T-helper 1 cell treated with Interleukin-12 subunit alpha and Interleukin-12 subunit beta and Interleukin-4 antibody, amounts not matched to agents 30 μg/mL and 1 μg/mL, for 36 hours (primary cell): ENCODE measurements around the gene PRXL2B.

Experiments used
- H3K27ac Mint-ChIP-seq: one replicate; pipeline ENCODE4 v1.8.0; 2021; ENCODE audit warnings: mild to moderate bottlenecking, mixed read lengths
- H3K27me3 Mint-ChIP-seq: one replicate; pipeline ENCODE4 v1.8.0; 2021; ENCODE audit warnings: low read depth, mixed read lengths
- H3K36me3 Mint-ChIP-seq: one replicate; pipeline ENCODE4 v1.8.0; 2021; ENCODE audit warnings: low read depth, mixed read lengths
- H3K4me1 Mint-ChIP-seq: one replicate; pipeline ENCODE4 v1.8.0; 2021; ENCODE audit warnings: low read depth, mixed read lengths
- H3K4me3 Mint-ChIP-seq: one replicate; pipeline ENCODE4 v1.8.0; 2021; ENCODE audit warnings: mild to moderate bottlenecking, moderate library complexity, mixed read lengths
- H3K9me3 Mint-ChIP-seq: one replicate; pipeline ENCODE4 v1.8.0; 2021; ENCODE audit warnings: mixed read lengths

The PRXL2B gene

DNA sequence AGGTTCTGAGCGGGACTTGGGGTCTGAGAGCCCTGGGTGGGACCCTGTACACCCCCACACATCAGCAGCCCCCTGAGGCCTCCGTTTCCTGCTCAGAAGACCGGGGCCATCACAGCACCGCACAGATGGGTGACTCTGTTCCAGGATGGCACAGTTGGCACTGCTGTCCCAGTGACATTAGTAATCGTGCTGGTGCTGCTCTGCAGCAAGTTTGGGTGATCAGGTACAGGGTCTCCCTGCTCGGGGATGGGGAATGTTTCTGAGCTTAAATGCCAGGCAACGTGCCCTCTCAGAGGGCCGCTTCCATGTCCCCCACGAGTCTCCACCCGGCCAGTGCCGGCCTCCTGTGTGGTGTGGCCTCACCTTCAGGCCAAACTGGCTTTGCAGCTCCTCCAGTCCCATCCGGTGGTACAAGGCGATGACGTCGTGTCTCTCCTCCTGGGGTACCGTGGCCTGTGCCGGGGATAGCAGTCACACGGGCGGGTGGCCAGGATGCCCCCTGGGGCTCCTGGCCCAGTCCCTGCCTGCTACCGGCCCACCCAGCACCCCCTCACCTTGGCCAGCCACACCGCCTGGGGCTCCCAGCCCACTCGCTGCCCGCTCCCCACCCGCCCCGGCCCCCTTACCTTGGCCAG is 17.1 kb downstream of the PRXL2B start:
- Mint-ChIP-seq H3K27me3 (peaks cover 2% of the 10 kb centered on the region), H3K4me1 (no peaks in the 10 kb centered on the region), H3K27ac (no peak overlapping the region), H3K9me3 (no peaks in the 10 kb centered on the region), H3K36me3 (no peaks in the 10 kb centered on the region), H3K4me3 (no peak overlapping the region)

GRCh38 chr1:2604156-2604843 is 17.7 kb downstream of the PRXL2B start:
- H3K9me3 Mint-ChIP-seq = no peaks in the 10 kb centered on the region
- H3K27ac Mint-ChIP-seq = no peak overlapping the region
- no peak overlapping the region for H3K4me3 Mint-ChIP-seq
- H3K27me3 Mint-ChIP-seq = no peaks in the 10 kb centered on the region
- no peaks in the 10 kb centered on the region for H3K36me3 Mint-ChIP-seq
- no peaks in the 10 kb centered on the region for H3K4me1 Mint-ChIP-seq

DNA sequence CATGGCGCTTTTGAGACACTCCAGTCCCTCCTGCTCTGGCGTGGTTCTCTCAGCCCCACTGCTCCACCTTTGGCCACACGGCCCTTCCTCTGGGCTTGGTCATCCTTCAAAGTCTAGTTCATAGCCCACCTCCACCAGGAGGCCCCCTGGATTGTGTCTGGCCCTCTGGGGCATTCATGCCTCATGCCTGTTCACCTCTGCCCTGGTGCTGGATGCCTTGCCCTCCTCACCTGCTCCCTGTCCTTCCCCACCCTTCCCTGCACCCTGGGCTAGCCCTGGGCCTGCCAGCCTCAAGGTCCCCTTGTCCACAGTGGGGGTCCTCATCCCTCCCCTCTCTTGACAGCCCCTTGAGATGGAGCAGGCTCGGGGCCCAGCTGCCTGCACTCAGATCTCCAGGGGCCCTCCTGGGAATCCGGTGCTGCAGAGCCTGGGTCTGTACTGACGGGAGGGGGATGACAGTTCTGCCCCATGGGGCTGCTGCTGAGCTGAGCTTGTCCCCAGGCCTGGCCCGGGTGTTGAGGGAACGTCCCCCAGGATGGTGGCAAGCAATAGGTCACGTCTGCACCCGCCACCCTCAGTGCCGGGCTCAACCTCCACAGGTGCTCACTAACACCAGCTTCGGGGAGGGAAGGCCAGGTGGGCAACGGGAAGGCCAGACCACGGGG is 18.4 kb downstream of the PRXL2B start:
- Mint-ChIP-seq H3K36me3 (no peaks in the 10 kb centered on the region), H3K9me3 (no peaks in the 10 kb centered on the region), H3K27me3 (no peaks in the 10 kb centered on the region), H3K27ac (no peak overlapping the region), H3K4me1 (no peaks in the 10 kb centered on the region), H3K4me3 (no peak overlapping the region)

GRCh38 chr1:2605509-2606395 is 19.2 kb downstream of the PRXL2B start:
- Mint-ChIP-seq H3K4me3 (no peak overlapping the region), H3K36me3 (no peaks in the 10 kb centered on the region), H3K27me3 (no peaks in the 10 kb centered on the region), H3K4me1 (no peaks in the 10 kb centered on the region), H3K9me3 (no peaks in the 10 kb centered on the region), H3K27ac (no peak overlapping the region)

DNA sequence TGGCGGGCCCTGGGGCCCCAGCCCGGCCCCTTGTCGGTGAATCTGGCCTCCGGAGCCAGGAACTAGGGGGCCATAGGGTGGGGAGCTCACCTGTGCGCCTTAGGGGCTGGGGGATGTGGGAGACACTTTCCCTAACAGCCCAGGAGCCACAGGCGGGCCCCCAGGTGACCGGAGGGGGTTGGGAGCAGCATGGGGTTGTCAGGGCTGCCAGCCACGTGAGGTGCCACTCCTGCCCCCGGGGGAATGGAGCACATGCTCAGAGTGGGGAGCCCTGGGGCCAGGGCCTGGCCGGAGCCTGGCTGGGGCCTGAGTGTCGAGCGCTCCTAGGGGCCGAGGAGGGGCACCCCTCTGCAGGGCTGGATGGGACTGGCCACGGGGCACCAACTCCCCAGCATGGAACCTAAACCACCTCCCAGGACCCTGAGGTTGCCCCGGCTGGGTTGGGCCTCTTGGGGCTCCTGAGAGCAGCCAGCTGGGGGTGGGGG is 19.9 kb downstream of the PRXL2B start:
- no peak overlapping the region for H3K4me3 Mint-ChIP-seq
- H3K27me3 Mint-ChIP-seq = no peaks in the 10 kb centered on the region

DNA sequence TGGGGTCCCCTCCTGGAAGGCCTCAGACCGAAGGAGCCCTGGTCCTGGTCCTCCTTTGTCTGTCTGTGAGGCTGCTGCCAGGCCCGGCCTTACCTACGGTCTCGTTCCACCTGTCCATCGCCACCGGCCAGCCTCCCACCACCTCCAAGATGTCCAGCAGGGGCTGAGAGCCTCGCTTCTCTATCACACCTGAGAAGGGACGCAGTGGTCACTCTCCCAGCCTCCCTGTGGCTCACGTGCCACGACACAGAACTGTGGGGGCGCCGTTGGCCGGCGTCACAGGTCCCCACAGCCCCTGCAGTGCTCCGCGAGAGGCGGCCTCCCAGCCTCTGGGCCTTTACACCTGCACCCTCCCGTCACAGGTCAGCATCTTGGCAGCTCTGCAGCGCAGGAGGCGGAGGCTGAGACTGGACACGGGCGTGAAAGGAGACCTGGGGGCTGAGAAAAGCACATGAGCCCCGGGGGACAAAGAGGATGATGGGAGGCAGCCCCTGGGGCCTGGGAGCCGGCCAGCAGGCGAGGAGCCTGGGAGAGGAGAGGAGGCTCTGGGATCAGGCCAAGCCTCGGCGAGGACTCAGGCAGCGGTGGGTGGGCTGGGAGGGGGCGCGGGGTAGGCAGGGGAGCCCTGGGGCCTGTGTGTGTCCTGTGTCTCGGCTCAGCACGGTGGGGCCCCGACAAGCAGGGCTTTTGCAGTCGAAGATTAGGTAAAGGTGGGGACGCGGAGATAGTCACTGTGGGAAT is 20.5 kb downstream of the PRXL2B start:
- Mint-ChIP-seq H3K4me1 (no peaks in the 10 kb centered on the region), H3K9me3 (no peaks in the 10 kb centered on the region), H3K36me3 (no peaks in the 10 kb centered on the region), H3K27me3 (no peaks in the 10 kb centered on the region), H3K4me3 (no peak overlapping the region), H3K27ac (no peak overlapping the region)

More for the DNA sequence above, 19.9 kb downstream of the PRXL2B start:
- H3K4me1 Mint-ChIP-seq = no peaks in the 10 kb centered on the region
- no peaks in the 10 kb centered on the region for H3K36me3 Mint-ChIP-seq
- no peak overlapping the region for H3K27ac Mint-ChIP-seq
- H3K9me3 Mint-ChIP-seq = no peaks in the 10 kb centered on the region

GRCh38 chr1:2607641-2608091 is 21.1 kb downstream of the PRXL2B start:
- Mint-ChIP-seq H3K4me3 (no peak overlapping the region), H3K27me3 (no peaks in the 10 kb centered on the region), H3K9me3 (no peaks in the 10 kb centered on the region), H3K36me3 (no peaks in the 10 kb centered on the region), H3K27ac (no peak overlapping the region), H3K4me1 (no peaks in the 10 kb centered on the region)

DNA sequence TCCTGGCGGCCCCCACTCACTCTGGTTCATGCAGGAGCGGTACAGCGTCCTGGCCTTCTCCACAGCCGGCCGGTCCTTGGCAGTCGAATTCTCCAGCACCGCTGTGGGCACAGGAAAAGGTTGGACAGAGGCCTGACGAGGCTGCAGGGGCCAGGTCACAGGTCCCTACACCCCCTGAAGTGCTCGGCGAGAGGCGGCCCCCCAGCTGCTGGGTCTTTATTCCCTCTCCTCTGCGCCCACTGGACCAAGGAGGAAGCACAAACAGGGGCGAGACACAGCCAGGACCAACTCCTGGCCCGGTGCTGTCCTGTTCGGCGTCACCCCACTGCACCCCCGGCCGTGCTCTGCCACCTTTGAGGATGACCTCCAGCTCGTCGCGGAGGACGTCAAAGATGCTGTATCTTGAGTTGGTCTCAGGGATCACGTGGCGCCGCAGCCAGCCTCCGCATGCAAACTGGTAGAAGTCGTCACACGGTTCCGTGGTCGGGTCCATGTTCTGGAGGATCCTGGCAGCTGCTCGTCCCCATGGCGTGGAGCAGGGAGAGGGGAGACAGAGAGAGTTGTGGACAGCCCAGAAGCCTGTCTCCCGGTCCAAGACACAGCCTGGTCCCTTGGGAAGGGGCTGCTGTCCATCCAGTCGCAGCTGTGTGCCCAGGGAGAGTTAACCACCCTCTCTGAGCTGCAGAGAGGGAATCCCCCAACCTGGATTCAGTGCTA is 22.9 kb downstream of the PRXL2B start:
- H3K36me3 Mint-ChIP-seq = no peaks in the 10 kb centered on the region
- H3K27me3 Mint-ChIP-seq = no peaks in the 10 kb centered on the region
- H3K4me3 Mint-ChIP-seq = no peak overlapping the region
- H3K9me3 Mint-ChIP-seq = peaks cover 10% of the 10 kb centered on the region
- no peaks in the 10 kb centered on the region for H3K4me1 Mint-ChIP-seq
- no peak overlapping the region for H3K27ac Mint-ChIP-seq

DNA sequence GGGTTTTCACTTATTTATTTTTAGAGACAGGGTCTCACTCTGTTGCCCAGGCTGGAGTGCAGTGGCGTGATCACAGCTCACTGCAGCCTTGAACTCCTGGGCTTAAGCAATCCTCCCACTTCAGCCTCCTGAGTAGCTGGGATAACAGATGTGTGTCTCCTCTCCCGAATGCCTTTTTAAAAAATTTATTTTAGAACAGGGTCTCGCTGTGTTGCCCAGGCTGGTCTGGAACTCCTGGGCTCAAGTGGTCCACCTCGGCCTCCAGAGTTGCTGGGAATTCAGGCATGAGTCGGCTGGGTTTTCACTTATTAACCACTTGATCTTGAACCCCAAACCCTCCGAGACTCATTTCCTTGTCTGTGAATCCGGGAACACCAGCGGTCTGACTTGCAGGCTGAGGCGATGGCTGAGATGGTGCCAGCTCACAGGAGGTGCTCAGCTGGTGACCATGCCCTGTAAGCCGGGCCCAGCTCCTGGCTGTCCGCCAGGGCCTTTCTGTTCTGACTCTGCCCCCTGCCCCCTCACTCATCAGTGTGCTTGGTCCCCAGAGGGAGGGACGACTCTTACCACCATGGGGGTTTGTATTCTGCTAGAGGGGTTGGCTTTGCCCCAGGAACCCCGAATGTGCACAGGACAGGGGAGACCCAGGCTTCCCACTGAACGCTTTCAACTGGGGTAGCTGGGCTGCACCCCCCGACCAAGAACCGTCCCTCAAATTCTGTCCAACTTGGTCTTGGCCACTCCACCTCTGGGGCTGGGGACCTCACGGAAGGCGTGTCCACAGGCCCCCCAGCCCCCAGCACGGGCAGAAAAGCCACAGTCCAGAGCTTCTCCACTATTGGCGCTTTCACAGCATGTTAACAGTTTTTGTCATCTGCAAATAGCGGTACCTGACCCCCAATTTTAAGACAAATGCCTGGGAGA is 23.7 kb downstream of the PRXL2B start:
- H3K4me3 Mint-ChIP-seq = no peak overlapping the region
- H3K27me3 Mint-ChIP-seq = no peaks in the 10 kb centered on the region
- H3K27ac Mint-ChIP-seq = no peak overlapping the region
- peaks cover 16% of the 10 kb centered on the region for H3K9me3 Mint-ChIP-seq
- H3K4me1 Mint-ChIP-seq = no peaks in the 10 kb centered on the region
- no peaks in the 10 kb centered on the region for H3K36me3 Mint-ChIP-seq

GRCh38 chr1:2611031-2611501 is 24.5 kb downstream of the PRXL2B start:
- Mint-ChIP-seq H3K4me3 (no peak overlapping the region), H3K9me3 (peaks cover 23% of the 10 kb centered on the region), H3K4me1 (no peaks in the 10 kb centered on the region), H3K36me3 (no peaks in the 10 kb centered on the region), H3K27ac (no peak overlapping the region), H3K27me3 (no peaks in the 10 kb centered on the region)

DNA sequence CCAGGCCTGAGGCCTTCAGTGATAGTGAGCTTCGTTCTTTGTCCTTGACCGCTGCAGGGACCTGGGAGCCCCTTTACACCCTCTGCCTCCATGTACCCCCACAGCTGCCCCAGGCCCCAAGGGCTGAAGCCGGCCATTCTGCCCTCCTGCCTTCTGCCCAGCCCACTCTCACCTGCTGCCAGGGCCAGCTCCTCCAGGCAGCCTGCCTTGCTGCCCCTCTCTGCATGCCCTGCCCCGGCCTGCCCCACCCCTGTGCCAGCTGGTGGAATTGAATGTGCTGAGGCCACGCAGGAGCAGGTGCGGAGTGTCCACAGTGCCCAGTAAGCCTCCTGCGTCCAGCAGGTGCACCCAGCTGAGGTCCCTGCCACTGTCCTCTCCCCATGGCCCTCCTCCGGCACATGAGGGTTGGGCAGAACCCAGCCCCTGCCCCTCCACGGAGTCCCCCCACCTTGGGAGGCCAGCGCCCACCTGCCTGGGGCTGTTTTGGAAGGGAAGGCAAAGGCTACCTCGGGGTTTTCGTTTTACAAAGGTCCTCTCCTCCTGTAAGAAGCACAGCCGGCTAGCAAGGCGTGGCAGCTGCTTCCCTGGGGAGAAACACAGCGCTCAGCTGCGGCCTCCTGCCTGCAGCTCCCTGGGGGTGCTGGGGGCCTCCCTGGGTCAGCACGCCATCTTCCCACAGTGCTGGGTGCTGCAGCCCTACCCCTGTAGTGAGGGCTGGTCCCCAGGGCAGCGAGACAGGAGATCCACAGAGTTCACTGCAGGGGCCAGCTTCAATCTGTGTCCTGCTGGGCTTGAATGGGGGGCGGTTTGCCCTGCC is 25.3 kb downstream of the PRXL2B start:
- H3K27ac Mint-ChIP-seq = no peak overlapping the region
- no peaks in the 10 kb centered on the region for H3K27me3 Mint-ChIP-seq
- peaks cover 3% of the 10 kb centered on the region for H3K4me1 Mint-ChIP-seq
- no peak overlapping the region for H3K4me3 Mint-ChIP-seq
- no peaks in the 10 kb centered on the region for H3K36me3 Mint-ChIP-seq
- H3K9me3 Mint-ChIP-seq = peaks cover 30% of the 10 kb centered on the region
